Left ventricle myocardium inferior (tissue), 1 donor: Measurements from ENCODE around the gene C16orf95. TPM values are rescaled to one million over a fixed set of nuclear protein-coding genes. Genes with fewer than 3 reads are reported as not detected.

Source experiments
- DNase-seq: peaks from one replicate; pipeline ENCODE4 v3.0.0-alpha.2; 2020
- H3K27ac ChIP-seq: fragments of 200-600 bp; replicated peaks from 2 replicates; pipeline ENCODE4 v1.8.0; 2021
- H3K27me3 ChIP-seq: fragments of 200-600 bp; 2 replicates; pipeline ENCODE4 v1.8.0; 2021; ENCODE audit warnings: low read depth
- H3K36me3 ChIP-seq: fragments of 200-600 bp; 2 replicates; pipeline ENCODE4 v1.8.0; 2021
- H3K4me1 ChIP-seq: fragments of 200-600 bp; 2 replicates; pipeline ENCODE4 v1.8.0; 2021
- H3K4me3 ChIP-seq: fragments of 200-600 bp; 2 replicates; pipeline ENCODE4 v1.8.0; 2021; ENCODE audit warnings: mild to moderate bottlenecking, moderate library complexity
- H3K9me3 ChIP-seq: fragments of 200-600 bp; replicated peaks from 2 replicates; pipeline ENCODE4 v1.8.0; 2021
- intact Hi-C: fragments of 100-400 bp; cut with micrococcal nuclease; formaldehyde crosslinking; loops from one replicate; pipeline ENCODE4 v1.11.0; 2022
- total RNA-seq: library from RNA; stranded (reverse); fragmentation: NEBNext Ultra II Directional; extraction: Animal tissue kit (Norgen Biotek cat#: 25700); gene quantifications from one replicate; pipeline ENCODE4 v1.2.1, GENCODE V29; 2021
- TF ChIP-seq, protein P1 (sequence below): fragments of 200-600 bp; IDR thresholded peaks from 2 replicates; pipeline ENCODE4 v1.8.0; 2021; ENCODE audit warnings: antibody characterized with exemption, mild to moderate bottlenecking, borderline replicate concordance
- donor health status: DM: no; HTN: yes; CAD: no; lungs with severe emphysema.

C16orf95 gene
- total RNA-seq, 1 donor from 2014 or later, result 3.2 TPM

GRCh38 chr16:87276091-87276701 is 41.0 kb downstream of the C16orf95 start:
- no peak for DNase-seq
- no peak overlapping the region for H3K4me3 ChIP-seq
- H3K27ac ChIP-seq, result no peak overlapping the region
- intact Hi-C loops, result loop anchor here (5.0 kb wide), 1 partner anchor 714 kb away; no protein-coding TSS in a partner anchor
- peaks cover 4% of the 10 kb centered on the region for H3K4me1 ChIP-seq
- no peaks in the 10 kb centered on the region for H3K9me3 ChIP-seq
- H3K36me3 ChIP-seq, result no peaks in the 10 kb centered on the region
- peaks cover 49% of the 10 kb centered on the region for H3K27me3 ChIP-seq
- TF ChIP-seq, protein P1, sequence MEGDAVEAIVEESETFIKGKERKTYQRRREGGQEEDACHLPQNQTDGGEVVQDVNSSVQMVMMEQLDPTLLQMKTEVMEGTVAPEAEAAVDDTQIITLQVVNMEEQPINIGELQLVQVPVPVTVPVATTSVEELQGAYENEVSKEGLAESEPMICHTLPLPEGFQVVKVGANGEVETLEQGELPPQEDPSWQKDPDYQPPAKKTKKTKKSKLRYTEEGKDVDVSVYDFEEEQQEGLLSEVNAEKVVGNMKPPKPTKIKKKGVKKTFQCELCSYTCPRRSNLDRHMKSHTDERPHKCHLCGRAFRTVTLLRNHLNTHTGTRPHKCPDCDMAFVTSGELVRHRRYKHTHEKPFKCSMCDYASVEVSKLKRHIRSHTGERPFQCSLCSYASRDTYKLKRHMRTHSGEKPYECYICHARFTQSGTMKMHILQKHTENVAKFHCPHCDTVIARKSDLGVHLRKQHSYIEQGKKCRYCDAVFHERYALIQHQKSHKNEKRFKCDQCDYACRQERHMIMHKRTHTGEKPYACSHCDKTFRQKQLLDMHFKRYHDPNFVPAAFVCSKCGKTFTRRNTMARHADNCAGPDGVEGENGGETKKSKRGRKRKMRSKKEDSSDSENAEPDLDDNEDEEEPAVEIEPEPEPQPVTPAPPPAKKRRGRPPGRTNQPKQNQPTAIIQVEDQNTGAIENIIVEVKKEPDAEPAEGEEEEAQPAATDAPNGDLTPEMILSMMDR, result no peak

DNA sequence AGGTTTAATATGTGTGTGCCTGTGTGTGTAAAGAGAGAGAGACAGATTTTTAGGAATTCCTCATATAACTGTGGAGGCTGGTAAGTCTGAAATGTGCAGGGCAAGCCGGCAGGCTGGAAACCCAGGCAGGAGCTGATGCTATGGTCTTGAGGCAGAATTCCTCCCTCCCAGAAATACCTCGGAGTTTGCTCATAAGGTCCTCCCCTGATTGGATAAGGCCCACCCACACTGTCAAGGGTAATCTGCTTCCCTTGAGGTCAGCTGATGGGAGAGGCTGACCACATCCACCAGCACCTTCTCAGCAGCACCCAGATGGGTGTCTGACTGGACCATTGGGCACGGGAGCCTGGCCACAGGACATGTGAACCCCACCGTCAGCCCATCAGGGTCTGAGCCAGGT is 42.4 kb downstream of the C16orf95 start:
- no peaks in the 10 kb centered on the region for H3K9me3 ChIP-seq
- no peak for DNase-seq

GRCh38 chr16:87273471-87274030 is 43.6 kb downstream of the C16orf95 start:
- peaks cover 46% of the 10 kb centered on the region for H3K27me3 ChIP-seq
- H3K36me3 ChIP-seq, result no peaks in the 10 kb centered on the region
- no peak overlapping the region for H3K27ac ChIP-seq
- no peak for DNase-seq
- peaks cover 5% of the 10 kb centered on the region for H3K9me3 ChIP-seq
- no peak overlapping the region for H3K4me3 ChIP-seq
- no peaks in the 10 kb centered on the region for H3K4me1 ChIP-seq
- intact Hi-C loops, result no loop called here
- TF ChIP-seq, protein P1, result no peak

More for the DNA sequence above, 42.4 kb downstream of the C16orf95 start:
- Histone ChIP-seq H3K36me3 (no peaks in the 10 kb centered on the region), H3K4me3 (no peak overlapping the region), H3K27ac (no peak overlapping the region), H3K27me3 (peaks cover 49% of the 10 kb centered on the region), H3K4me1 (peaks cover 4% of the 10 kb centered on the region)
- intact Hi-C loops, result loop anchor here (5.0 kb wide), 1 partner anchor 712 kb away; no protein-coding TSS in a partner anchor
- TF ChIP-seq, protein P1, result no peak

DNA sequence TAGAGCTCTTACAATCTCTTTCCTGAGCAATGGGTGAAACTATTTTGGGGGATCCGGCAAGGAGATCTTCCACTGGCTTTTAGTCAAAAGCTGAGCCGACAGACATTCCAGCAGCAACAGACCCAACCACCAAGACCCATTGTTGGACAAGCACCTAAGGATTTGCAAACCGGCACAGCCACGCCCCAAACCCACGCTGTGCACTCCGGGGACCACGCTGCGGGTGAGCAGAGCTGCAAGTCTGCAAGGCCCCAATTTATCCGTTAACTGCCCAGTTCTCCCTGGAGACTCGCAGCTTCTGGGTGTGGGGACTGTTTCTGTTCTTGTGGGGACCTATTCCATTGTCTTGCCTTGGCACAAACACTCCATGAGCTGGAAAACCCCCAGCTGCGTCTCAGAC is 45.9 kb downstream of the C16orf95 start:
- intact Hi-C loops, result no loop called here
- no peaks in the 10 kb centered on the region for H3K36me3 ChIP-seq
- TF ChIP-seq, protein P1, result no peak
- no peak for DNase-seq
- H3K27me3 ChIP-seq, result peaks cover 30% of the 10 kb centered on the region
- no peak overlapping the region for H3K4me3 ChIP-seq
- no peaks in the 10 kb centered on the region for H3K4me1 ChIP-seq
- H3K27ac ChIP-seq, result no peak overlapping the region
- peaks cover 5% of the 10 kb centered on the region for H3K9me3 ChIP-seq

DNA sequence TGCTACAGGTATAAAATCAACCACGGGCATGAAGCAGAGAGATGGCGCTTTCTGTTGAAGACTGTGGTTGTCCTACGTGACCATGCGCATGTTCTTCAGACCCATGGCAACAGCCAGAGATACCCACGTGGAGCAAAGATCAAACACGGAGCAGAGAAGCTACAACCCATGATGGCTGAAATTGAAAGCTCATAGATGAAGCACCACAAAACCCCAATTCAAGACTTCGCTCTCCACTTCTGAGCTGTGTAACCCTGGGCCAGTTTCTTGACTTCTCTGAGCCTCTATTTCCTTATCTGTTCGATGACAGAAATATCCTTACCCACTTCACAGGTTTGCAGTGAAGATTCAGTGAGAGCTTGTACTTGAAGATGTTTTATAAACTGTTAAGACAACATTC is 49.6 kb downstream of the C16orf95 start:
- Histone ChIP-seq H3K27me3 (peaks cover 11% of the 10 kb centered on the region), H3K4me1 (no peaks in the 10 kb centered on the region), H3K36me3 (no peaks in the 10 kb centered on the region), H3K4me3 (no peak overlapping the region), H3K9me3 (peaks cover 5% of the 10 kb centered on the region), H3K27ac (no peak overlapping the region)
- intact Hi-C loops, result no loop called here
- TF ChIP-seq, protein P1, result no peak
- DNase-seq, result no peak
